GM18507 (cell line): ENCODE measurements around the gene MGAT2.
"Not testable (repeated sequence)": the region's sequence is repeated elsewhere in the genome, so short reads cannot be mapped to it uniquely, and the experiment has no call there.

Experiments
- DNase-seq: peaks from one replicate; pipeline ENCODE4 v3.0.0; 2011; ENCODE audit warnings: low read depth; ENCODE audit not compliant: insufficient read length; ENCODE audit errors: extremely low spot score
- FAIRE-seq: peaks from 2 replicates; lab custom pipeline; 2011; peaks lifted over from hg19 to GRCh38; lab: Jason Lieb, UNC

The MGAT2 gene

GRCh38 chr14:49641697-49642129 lies 21.1 kb downstream of the MGAT2 start:
- FAIRE-seq (peak; percentile 41), DNase-seq (no peak)

GRCh38 chr14:49642163-49642562 lies 21.6 kb downstream of the MGAT2 start:
- no peak for FAIRE-seq
- DNase-seq: no peak

GRCh38 chr14:49653508-49653907 lies 32.9 kb downstream of the MGAT2 start:
- DNase-seq (no peak), FAIRE-seq (no peak)

- FAIRE-seq (no peak), DNase-seq (no peak)
Observed at GRCh38 chr14:49654511-49654910, 33.9 kb downstream of the MGAT2 start.

- not testable (repeated sequence) for FAIRE-seq
Observed at GRCh38 chr14:49657500-49657899, 36.9 kb downstream of the MGAT2 start.

GRCh38 chr14:49659526-49660455 lies 39.2 kb downstream of the MGAT2 start:
- DNase-seq: no peak
- FAIRE-seq: no peak

More at GRCh38 chr14:49657500-49657899, 36.9 kb downstream of the MGAT2 start:
- DNase-seq: not testable (repeated sequence)

GRCh38 chr14:49670475-49670874 lies 49.9 kb downstream of the MGAT2 start:
- no peak for DNase-seq
- no peak for FAIRE-seq
